Caco-2 (cell line): ENCODE measurements around the gene CALD1. TPM values are rescaled to one million over a fixed set of nuclear protein-coding genes. Genes with fewer than 3 reads are reported as not detected.

Source experiments
- BruUV-seq: library from RNA; stranded (reverse); fragments of 400-500 nt; replicated peaks from 2 replicates; lab custom pipeline; 2021; lab: Mats Ljungman, UMichigan
- CTCF ChIA-PET: fragments of 300-600 bp; sonication (Branson Sonifier 250); formaldehyde crosslinking; loops from one replicate; lab custom pipeline; 2022; ENCODE audit warnings: antibody characterized with exemption; lab: Charles Lee
- POLR2A ChIA-PET: fragments of 300-600 bp; sonication (Branson Sonifier 250); formaldehyde crosslinking; loops from one replicate; lab custom pipeline; 2022; ENCODE audit warnings: antibody characterized with exemption; lab: Charles Lee
- DNase-seq, 2 experiments: peaks; one replicate each; pipeline versions ENCODE4 v3.0.0 to v3.0.0-alpha.2; 2020 to 2022
- H3K27me3 ChIP-seq: replicated peaks from 2 replicates; pipeline ENCODE4 v1.6.0; 2011; ENCODE audit warnings: low read length; ENCODE audit not compliant: control insufficient read depth, insufficient read depth
- H3K36me3 ChIP-seq: 2 replicates; pipeline ENCODE4 v1.5.1; 2011; ENCODE audit warnings: low read length; ENCODE audit not compliant: control insufficient read depth, insufficient read depth
- H3K4me1 ChIP-seq: fragments of 250-450 bp; sonication (Bioruptor Pico); 2 replicates; pipeline ENCODE4 v1.5.1; 2020; ENCODE audit warnings: mild to moderate bottlenecking
- H3K4me3 ChIP-seq: 2 replicates; pipeline ENCODE4 v1.5.1; 2011; ENCODE audit warnings: low read depth, mild to moderate bottlenecking, control low read depth, low read length
- H3K9me3 ChIP-seq: fragments of 250-450 bp; sonication (Bioruptor Pico); 2 replicates; pipeline ENCODE4 v1.5.1; 2020; ENCODE audit warnings: mild to moderate bottlenecking, moderate library complexity
- H3K27ac Mint-ChIP-seq: one replicate; pipeline ENCODE4 v1.8.0; 2022; ENCODE audit warnings: mixed read lengths; ENCODE audit not compliant: unreplicated experiment
- H3K27me3 Mint-ChIP-seq: one replicate; pipeline ENCODE4 v1.8.0; 2022; ENCODE audit warnings: mixed read lengths; ENCODE audit not compliant: insufficient read depth, unreplicated experiment
- H3K36me3 Mint-ChIP-seq: one replicate; pipeline ENCODE4 v1.8.0; 2022; ENCODE audit warnings: mild to moderate bottlenecking, mixed read lengths; ENCODE audit not compliant: insufficient read depth, unreplicated experiment
- H3K4me1 Mint-ChIP-seq: one replicate; pipeline ENCODE4 v1.8.0; 2022; ENCODE audit warnings: low read depth, mixed read lengths; ENCODE audit not compliant: unreplicated experiment
- H3K4me3 Mint-ChIP-seq: one replicate; pipeline ENCODE4 v1.8.0; 2022; ENCODE audit warnings: mild to moderate bottlenecking, moderate library complexity, mixed read lengths; ENCODE audit not compliant: unreplicated experiment
- H3K9me3 Mint-ChIP-seq: one replicate; pipeline ENCODE4 v1.8.0; 2022; ENCODE audit warnings: mixed read lengths; ENCODE audit not compliant: unreplicated experiment
- intact Hi-C: fragments of 100-400 bp; cut with micrococcal nuclease; formaldehyde crosslinking; loops from one replicate; pipeline ENCODE4 v1.10.0; 2022; ENCODE audit not compliant: unreplicated experiment
- total RNA-seq: library from RNA; stranded (reverse); gene quantifications from 2 replicates; pipeline ENCODE4 v1.2.3, GENCODE V29; 2022
- TF ChIP-seq, protein P1 (sequence below), 2 experiments: fragments of 200-600 bp in 1 of 2; IDR thresholded peaks; 1 replicate in 1 of 2; 2 replicates in 1 of 2; pipeline versions ENCODE4 v1.5.1 to v1.8.0; 2011 to 2022; ENCODE audit warnings: antibody characterized with exemption in 1 of 2, control low read depth in 1 of 2, inconsistent platforms in 1 of 2, low read depth in 1 of 2, low read length in 1 of 2, mild to moderate bottlenecking in 1 of 2, moderate library complexity in 1 of 2; ENCODE audit not compliant: insufficient read depth in 1 of 2, severe bottlenecking in 1 of 2, unreplicated experiment in 1 of 2

Gene CALD1
- total RNA-seq, 1 experiment from 2014 or later: 155 TPM

DNA sequence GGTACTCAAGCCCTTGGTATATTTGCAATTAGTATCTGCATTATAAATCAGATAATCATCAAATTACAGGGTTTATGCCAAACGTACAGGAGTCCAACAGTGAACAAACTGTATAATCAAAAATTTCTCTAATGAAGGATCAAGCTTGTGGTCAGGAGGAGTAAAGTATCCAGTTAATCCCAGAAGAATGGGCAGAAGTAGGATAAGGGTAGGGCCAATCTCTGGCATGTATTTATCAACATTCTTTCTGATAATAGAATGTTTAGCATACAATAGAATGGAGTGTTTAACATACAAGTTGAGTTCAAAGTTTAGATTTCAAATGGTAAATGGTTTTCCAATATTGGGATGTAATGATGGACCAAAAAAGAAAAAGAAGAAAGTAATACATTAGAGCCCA, 103.0 kb downstream of the CALD1 start:
- Histone ChIP-seq H3K27me3 (no peaks in the 10 kb centered on the region; the same call in 1 of the 2 replicates), H3K4me3 (no peak overlapping the region), H3K36me3 (no peaks in the 10 kb centered on the region), H3K4me1 (peaks cover 76% of the 10 kb centered on the region), H3K9me3 (no peaks in the 10 kb centered on the region)
- intact Hi-C loops: loop anchor here (1.0 kb wide), 1 partner anchor 19 kb away; no protein-coding TSS in a partner anchor
- ChIA-PET POLR2A (no interaction called here), CTCF (no interaction called here)
- Mint-ChIP-seq H3K4me1 (peaks cover 36% of the 10 kb centered on the region), H3K27ac (peak overlapping the region; percentile 94), H3K36me3 (peaks cover 6% of the 10 kb centered on the region), H3K9me3 (peaks cover 8% of the 10 kb centered on the region), H3K4me3 (peak overlapping the region; percentile 63), H3K27me3 (no peaks in the 10 kb centered on the region)
- TF ChIP-seq, protein P1, sequence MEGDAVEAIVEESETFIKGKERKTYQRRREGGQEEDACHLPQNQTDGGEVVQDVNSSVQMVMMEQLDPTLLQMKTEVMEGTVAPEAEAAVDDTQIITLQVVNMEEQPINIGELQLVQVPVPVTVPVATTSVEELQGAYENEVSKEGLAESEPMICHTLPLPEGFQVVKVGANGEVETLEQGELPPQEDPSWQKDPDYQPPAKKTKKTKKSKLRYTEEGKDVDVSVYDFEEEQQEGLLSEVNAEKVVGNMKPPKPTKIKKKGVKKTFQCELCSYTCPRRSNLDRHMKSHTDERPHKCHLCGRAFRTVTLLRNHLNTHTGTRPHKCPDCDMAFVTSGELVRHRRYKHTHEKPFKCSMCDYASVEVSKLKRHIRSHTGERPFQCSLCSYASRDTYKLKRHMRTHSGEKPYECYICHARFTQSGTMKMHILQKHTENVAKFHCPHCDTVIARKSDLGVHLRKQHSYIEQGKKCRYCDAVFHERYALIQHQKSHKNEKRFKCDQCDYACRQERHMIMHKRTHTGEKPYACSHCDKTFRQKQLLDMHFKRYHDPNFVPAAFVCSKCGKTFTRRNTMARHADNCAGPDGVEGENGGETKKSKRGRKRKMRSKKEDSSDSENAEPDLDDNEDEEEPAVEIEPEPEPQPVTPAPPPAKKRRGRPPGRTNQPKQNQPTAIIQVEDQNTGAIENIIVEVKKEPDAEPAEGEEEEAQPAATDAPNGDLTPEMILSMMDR (IDR thresholded peaks at IDR 0.05; ENCODE audit: insufficient read depth in 1 of 2, low read depth in 1 of 2, low read length in 1 of 2, severe bottlenecking in 1 of 2, unreplicated experiment in 1 of 2): no peak
- peak in 1 of 2 experiments; percentile 36 for DNase-seq
- BruUV-seq: no TSS peak

DNA sequence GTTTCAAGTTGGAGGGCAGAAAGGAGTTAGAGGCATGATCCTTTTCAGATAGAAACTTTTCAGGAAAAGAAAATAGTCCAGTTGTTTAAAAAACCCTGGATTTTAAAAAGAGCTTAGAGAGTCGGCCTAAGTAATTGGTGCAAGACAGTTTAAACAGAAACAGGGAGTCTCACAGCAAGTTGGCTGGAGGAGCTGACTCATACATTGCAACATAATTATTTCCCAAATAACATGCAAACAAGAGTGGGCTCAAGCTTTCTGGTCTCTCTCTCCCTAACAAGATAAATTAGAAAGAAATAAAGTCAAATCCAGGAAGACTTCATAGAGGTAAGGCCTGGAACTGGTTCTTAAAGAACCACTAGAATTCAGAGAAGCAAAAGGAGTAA, 106.5 kb downstream of the CALD1 start:
- TF ChIP-seq, protein P1 (IDR thresholded peaks at IDR 0.05; ENCODE audit: insufficient read depth in 1 of 2, low read depth in 1 of 2, low read length in 1 of 2, severe bottlenecking in 1 of 2, unreplicated experiment in 1 of 2): no peak
- Mint-ChIP-seq H3K27ac (peak overlapping the region; percentile 53), H3K36me3 (peaks cover 13% of the 10 kb centered on the region), H3K4me1 (peaks cover 50% of the 10 kb centered on the region), H3K27me3 (no peaks in the 10 kb centered on the region), H3K9me3 (peaks cover 8% of the 10 kb centered on the region), H3K4me3 (peak overlapping the region; percentile 27)
- ChIA-PET CTCF (no interaction called here), POLR2A (no interaction called here)
- Histone ChIP-seq H3K9me3 (no peaks in the 10 kb centered on the region), H3K36me3 (no peaks in the 10 kb centered on the region), H3K27me3 (no peaks in the 10 kb centered on the region; the same call in 1 of the 2 replicates), H3K4me3 (no peak overlapping the region), H3K4me1 (peaks cover 83% of the 10 kb centered on the region)
- intact Hi-C loops: loop anchor here (2.0 kb wide), 1 partner anchor 51 kb away; no protein-coding TSS in a partner anchor
- BruUV-seq: no TSS peak
- DNase-seq: no peak

DNA sequence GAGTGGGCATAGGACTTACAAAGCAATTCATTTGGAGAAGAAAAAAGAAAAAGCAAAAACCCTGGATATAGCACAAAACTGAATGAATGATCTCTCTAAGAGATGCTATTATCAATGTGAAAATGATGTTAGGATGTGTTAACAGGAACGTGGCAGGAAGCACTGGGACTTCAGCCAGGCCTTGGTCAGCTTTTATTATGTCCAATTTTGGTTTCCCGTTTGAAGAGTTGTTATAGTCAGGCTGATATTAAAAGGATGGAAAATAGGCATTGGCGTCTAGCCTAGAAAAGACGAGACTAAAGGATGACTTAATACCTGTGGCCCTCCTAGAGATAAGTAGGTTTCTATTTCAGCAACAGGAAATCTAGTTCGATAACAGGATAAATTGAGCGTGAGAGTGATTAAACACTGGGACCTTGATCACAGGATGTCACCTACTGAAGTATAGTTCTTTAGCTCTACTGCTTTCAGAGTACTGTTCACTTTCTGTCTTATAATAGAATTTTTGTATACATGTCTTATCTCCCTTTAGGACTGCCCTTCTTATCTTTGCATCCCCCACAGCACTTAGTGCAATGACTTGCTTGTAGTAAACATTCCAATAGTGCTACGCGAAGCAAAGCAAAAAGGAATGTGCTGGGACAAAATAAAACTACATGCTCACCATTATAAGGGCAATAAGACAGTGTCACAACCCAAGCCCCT, 107.1 kb downstream of the CALD1 start:
- Histone ChIP-seq H3K36me3 (no peaks in the 10 kb centered on the region), H3K4me3 (no peak overlapping the region), H3K4me1 (peaks cover 79% of the 10 kb centered on the region), H3K27me3 (no peaks in the 10 kb centered on the region), H3K9me3 (no peaks in the 10 kb centered on the region)
- ChIA-PET CTCF (no interaction called here), POLR2A (no interaction called here)
- BruUV-seq: TSS peak; percentile 95
- Mint-ChIP-seq H3K36me3 (peaks cover 18% of the 10 kb centered on the region), H3K9me3 (peaks cover 8% of the 10 kb centered on the region), H3K27ac (peak overlapping the region; percentile 53), H3K27me3 (no peaks in the 10 kb centered on the region), H3K4me1 (peaks cover 50% of the 10 kb centered on the region), H3K4me3 (peak overlapping the region; percentile 27)
- TF ChIP-seq, protein P1 (IDR thresholded peaks at IDR 0.05; ENCODE audit: insufficient read depth in 1 of 2, low read depth in 1 of 2, low read length in 1 of 2, severe bottlenecking in 1 of 2, unreplicated experiment in 1 of 2): no peak
- intact Hi-C loops: loop anchor here (2.0 kb wide), 1 partner anchor 52 kb away; no protein-coding TSS in a partner anchor
- DNase-seq: peak; percentile 50 to 70
